IPS-18c (cell line): ENCODE measurements around the gene LRRC37A3.
A peak's percentile ranks its signal among the peaks of the same experiment; 100 is the strongest.
"Not testable (repeated sequence)": the region's sequence is repeated elsewhere in the genome, so short reads cannot be mapped to it uniquely, and the experiment has no call there.

Source experiments
- H3K4me3 ChIP-seq: 2 replicates; pipeline ENCODE4 v1.7.0; 2013; ENCODE audit warnings: low read depth, mild to moderate bottlenecking, low read length, moderate library complexity; ENCODE audit not compliant: insufficient read depth
- H3K9me3 ChIP-seq: one replicate; pipeline ENCODE4 v1.6.1; 2013; ENCODE audit warnings: mild to moderate bottlenecking, low read length, moderate library complexity; ENCODE audit not compliant: control insufficient read depth, insufficient read depth

LRRC37A3 gene

GRCh38 chr17:64846892-64847291 is 72.4 kb downstream of the LRRC37A3 start:
- not testable (repeated sequence) for H3K4me3 ChIP-seq, H3K9me3 ChIP-seq

GRCh38 chr17:64843918-64844317 is 75.4 kb downstream of the LRRC37A3 start:
- H3K4me3 ChIP-seq, H3K9me3 ChIP-seq: not testable (repeated sequence)

GRCh38 chr17:64842900-64843299 is 76.4 kb downstream of the LRRC37A3 start:
- not testable (repeated sequence) for H3K4me3 ChIP-seq, H3K9me3 ChIP-seq

- not testable (repeated sequence) for H3K9me3 ChIP-seq, H3K4me3 ChIP-seq
These were observed 78.3 kb downstream of the LRRC37A3 start for GRCh38 chr17:64840960-64841359.

- not testable (repeated sequence) for H3K4me3 ChIP-seq, H3K9me3 ChIP-seq
These were observed 80.8 kb downstream of the LRRC37A3 start for GRCh38 chr17:64838513-64838912.

- H3K9me3 ChIP-seq: not testable (repeated sequence)
- H3K4me3 ChIP-seq: peak overlapping the region; percentile 58
These were observed 82.1 kb downstream of the LRRC37A3 start for GRCh38 chr17:64837018-64837761.

- H3K4me3 ChIP-seq: peak overlapping the region; percentile 58
- not testable (repeated sequence) for H3K9me3 ChIP-seq
These were observed 82.7 kb downstream of the LRRC37A3 start for GRCh38 chr17:64836623-64837017.

- not testable (repeated sequence) for H3K9me3 ChIP-seq
These were observed 85.2 kb downstream of the LRRC37A3 start for GRCh38 chr17:64834060-64834459.

GRCh38 chr17:64830631-64831040 is 88.6 kb downstream of the LRRC37A3 start:
- H3K4me3 ChIP-seq, H3K9me3 ChIP-seq: not testable (repeated sequence)

More at GRCh38 chr17:64834060-64834459, 85.2 kb downstream of the LRRC37A3 start:
- H3K4me3 ChIP-seq: not testable (repeated sequence)

GRCh38 chr17:64829824-64830630 is 89.3 kb downstream of the LRRC37A3 start:
- H3K4me3 ChIP-seq, H3K9me3 ChIP-seq: not testable (repeated sequence)

- H3K9me3 ChIP-seq, H3K4me3 ChIP-seq: not testable (repeated sequence)
These were observed 90.2 kb downstream of the LRRC37A3 start for GRCh38 chr17:64829068-64829467.

- not testable (repeated sequence) for H3K9me3 ChIP-seq, H3K4me3 ChIP-seq
These were observed 100.4 kb downstream of the LRRC37A3 start for GRCh38 chr17:64818904-64819303.

GRCh38 chr17:64815833-64816198 is 103.5 kb downstream of the LRRC37A3 start:
- not testable (repeated sequence) for H3K4me3 ChIP-seq

GRCh38 chr17:64814993-64815832 is 104.1 kb downstream of the LRRC37A3 start:
- H3K9me3 ChIP-seq, H3K4me3 ChIP-seq: not testable (repeated sequence)

More at GRCh38 chr17:64815833-64816198, 103.5 kb downstream of the LRRC37A3 start:
- not testable (repeated sequence) for H3K9me3 ChIP-seq

GRCh38 chr17:64808178-64808977 is 110.9 kb downstream of the LRRC37A3 start:
- H3K4me3 ChIP-seq, H3K9me3 ChIP-seq: not testable (repeated sequence)
